Upper lobe of left lung (tissue), 4 donors: ENCODE data around the gene ZC3H18.
A peak's percentile ranks its signal among the peaks of the same experiment; 100 is the strongest.

Experiments used
- CTCF ChIP-seq, 6 experiments: fragments of 450-650 bp in 4 of 6; fragments of 200-600 bp in 2 of 6; sonication (generic) in 2 of 6; IDR thresholded peaks; one replicate each; pipeline ENCODE4 v1.5.1; 2016 to 2019; ENCODE audit warnings: antibody characterized with exemption in 6 of 6
- EP300 ChIP-seq, 4 donors: sonication (generic); formaldehyde crosslinking; IDR thresholded peaks; one replicate each; pipeline ENCODE4 v1.5.1; 2017; ENCODE audit warnings: antibody characterized with exemption in 4 of 4, control low read depth in 2 of 4
- POLR2A ChIP-seq, 4 donors: fragments of 450-650 bp; IDR thresholded peaks; one replicate each; pipeline ENCODE4 v1.5.1; 2016 to 2017; ENCODE audit warnings: antibody characterized with exemption in 4 of 4, mild to moderate bottlenecking in 2 of 4

GRCh38 chr16:88533932-88534637 lies 36.1 kb upstream of the ZC3H18 start:
- peak in 2 of 6 experiments; percentile 17 to 31 for TF ChIP-seq CTCF (IDR thresholded peaks at IDR 0.05)
- no peak for TF ChIP-seq EP300 (IDR thresholded peaks at IDR 0.05)
- TF ChIP-seq POLR2A (IDR thresholded peaks at IDR 0.05) = peak in 2 of 4 donors; percentile 76 to 83
